Measurements from ENCODE around the gene PRKACB. TPM values are rescaled to one million over a fixed set of nuclear protein-coding genes. Genes with fewer than 3 reads are reported as not detected.
"Not testable (repeated sequence)": the region's sequence is repeated elsewhere in the genome, so short reads cannot be mapped to it uniquely, and the experiment has no call there.

Gene PRKACB
- total and polyA plus RNA-seq, 8 donors: 22.4 to 54.9 (median 45.3) TPM

DNA sequence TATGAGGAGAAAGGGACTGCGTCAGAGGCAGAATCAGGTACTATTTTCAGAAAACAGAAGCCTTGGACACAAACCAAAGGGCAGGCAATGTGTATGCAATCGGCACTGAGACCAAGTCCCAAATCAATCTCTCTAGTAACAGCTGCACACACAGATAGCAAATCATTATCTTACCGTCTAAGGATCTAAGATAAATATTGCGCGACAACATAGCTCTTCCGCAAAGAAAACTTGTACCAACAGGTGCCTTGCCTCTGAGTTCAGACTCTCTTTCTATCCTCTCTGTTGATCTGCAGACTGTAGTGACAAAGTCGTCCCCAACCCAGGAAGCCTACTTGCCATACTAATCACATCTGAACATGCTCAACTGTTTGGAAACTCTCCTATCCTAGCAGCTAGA lies 134.8 kb downstream of the PRKACB start:
- intact Hi-C loops (cut with DNase I): no loop called here
- ATAC-seq: no peak
- H3K4me1 ChIP-seq: no peaks in the 10 kb centered on the region
- H3K9me3 ChIP-seq: no peaks in the 10 kb centered on the region
- H3K27me3 ChIP-seq: no peaks in the 10 kb centered on the region
- H3K27ac ChIP-seq: no peak overlapping the region
- DNase-seq: no peak
- no peaks in the 10 kb centered on the region for H3K36me3 ChIP-seq
- TF ChIP-seq, protein P1, sequence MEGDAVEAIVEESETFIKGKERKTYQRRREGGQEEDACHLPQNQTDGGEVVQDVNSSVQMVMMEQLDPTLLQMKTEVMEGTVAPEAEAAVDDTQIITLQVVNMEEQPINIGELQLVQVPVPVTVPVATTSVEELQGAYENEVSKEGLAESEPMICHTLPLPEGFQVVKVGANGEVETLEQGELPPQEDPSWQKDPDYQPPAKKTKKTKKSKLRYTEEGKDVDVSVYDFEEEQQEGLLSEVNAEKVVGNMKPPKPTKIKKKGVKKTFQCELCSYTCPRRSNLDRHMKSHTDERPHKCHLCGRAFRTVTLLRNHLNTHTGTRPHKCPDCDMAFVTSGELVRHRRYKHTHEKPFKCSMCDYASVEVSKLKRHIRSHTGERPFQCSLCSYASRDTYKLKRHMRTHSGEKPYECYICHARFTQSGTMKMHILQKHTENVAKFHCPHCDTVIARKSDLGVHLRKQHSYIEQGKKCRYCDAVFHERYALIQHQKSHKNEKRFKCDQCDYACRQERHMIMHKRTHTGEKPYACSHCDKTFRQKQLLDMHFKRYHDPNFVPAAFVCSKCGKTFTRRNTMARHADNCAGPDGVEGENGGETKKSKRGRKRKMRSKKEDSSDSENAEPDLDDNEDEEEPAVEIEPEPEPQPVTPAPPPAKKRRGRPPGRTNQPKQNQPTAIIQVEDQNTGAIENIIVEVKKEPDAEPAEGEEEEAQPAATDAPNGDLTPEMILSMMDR (IDR thresholded peaks at IDR 0.05): no peak
- no peak overlapping the region for H3K4me3 ChIP-seq

DNA sequence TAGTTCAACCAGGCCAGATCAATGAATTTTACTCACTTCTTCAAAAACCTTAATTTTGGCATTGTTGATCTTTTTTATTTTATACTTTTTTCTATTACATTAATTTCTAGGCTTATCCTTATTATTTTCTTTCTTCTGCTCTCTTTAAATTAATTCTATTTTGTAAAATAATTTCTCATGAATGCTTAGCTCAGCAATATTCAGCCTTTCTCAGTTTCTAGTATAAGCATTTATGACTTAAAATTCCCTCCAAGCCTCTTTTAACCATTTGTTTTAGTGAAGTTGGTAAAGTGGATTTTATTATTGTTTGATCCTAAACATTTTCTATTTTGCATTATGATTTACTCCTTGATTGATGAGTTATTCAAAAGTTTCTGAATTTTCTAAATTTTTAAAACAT lies 136.8 kb downstream of the PRKACB start:
- Histone ChIP-seq H3K36me3 (no peaks in the 10 kb centered on the region), H3K4me1 (no peaks in the 10 kb centered on the region), H3K27me3 (no peaks in the 10 kb centered on the region), H3K27ac (no peak overlapping the region), H3K9me3 (no peaks in the 10 kb centered on the region), H3K4me3 (no peak overlapping the region)
- ATAC-seq: no peak
- intact Hi-C loops (cut with DNase I): no loop called here
- DNase-seq: no peak
- TF ChIP-seq, protein P1 (IDR thresholded peaks at IDR 0.05): no peak

DNA sequence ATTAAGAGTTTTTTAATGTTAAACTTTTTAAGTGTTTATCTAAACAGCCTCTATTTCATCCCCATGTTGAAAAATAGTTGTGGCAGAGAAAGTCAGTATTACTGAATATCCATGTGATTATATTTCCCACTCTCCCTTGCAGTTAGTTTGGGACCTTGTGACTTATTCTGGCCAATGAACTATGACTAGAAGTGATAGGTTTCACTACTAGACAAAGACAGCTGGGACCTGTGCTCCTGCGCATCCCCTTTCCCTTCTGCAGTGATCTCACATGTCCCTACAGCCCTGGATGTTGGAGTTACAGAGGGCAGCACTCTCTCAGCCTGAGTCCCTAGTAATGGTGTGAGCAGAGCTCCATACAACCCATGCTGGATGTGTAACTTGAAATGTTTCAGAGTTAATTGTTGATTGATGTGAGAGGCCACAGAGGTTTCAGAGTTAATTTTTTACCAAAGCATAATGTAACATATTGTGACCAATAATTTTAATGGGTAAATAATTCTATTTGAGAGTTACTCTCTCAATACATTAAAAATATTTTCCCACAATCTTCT lies 138.8 kb downstream of the PRKACB start:
- Histone ChIP-seq H3K4me1 (no peaks in the 10 kb centered on the region), H3K27ac (no peak overlapping the region), H3K4me3 (no peak overlapping the region), H3K9me3 (peaks cover 0 to 17% of the 10 kb centered on the region in 2 donors), H3K27me3 (no peaks in the 10 kb centered on the region), H3K36me3 (no peaks in the 10 kb centered on the region)
- TF ChIP-seq, protein P1 (IDR thresholded peaks at IDR 0.05): no peak
- DNase-seq: no peak
- no peak for ATAC-seq
- intact Hi-C loops (cut with DNase I): no loop called here

DNA sequence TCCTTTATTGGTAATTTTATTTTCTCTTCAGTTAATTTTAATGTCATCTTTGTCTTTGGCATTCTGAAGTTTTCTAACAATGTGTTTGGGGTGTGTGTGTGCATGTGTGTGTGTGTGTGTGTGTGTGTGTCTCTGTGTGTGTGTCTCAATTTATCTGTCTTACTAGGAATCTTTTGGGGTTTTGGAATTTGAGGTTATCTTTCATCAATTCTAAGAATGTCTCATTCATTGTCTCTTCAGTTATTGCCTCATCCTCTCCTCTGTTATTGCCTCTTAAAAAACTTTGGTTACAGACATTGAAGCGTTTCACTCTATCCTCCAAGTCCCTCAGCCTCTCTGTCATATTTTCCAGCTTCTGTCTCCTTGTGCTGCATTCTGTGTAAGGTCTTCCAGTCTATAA lies 139.3 kb downstream of the PRKACB start:
- ATAC-seq: no peak
- Histone ChIP-seq H3K4me1 (no peaks in the 10 kb centered on the region), H3K4me3 (no peak overlapping the region), H3K27ac (no peak overlapping the region), H3K9me3 (peaks cover 0 to 22% of the 10 kb centered on the region in 2 donors), H3K27me3 (no peaks in the 10 kb centered on the region), H3K36me3 (no peaks in the 10 kb centered on the region)
- TF ChIP-seq, protein P1 (IDR thresholded peaks at IDR 0.05): no peak
- no peak for DNase-seq
- intact Hi-C loops (cut with DNase I): no loop called here

DNA sequence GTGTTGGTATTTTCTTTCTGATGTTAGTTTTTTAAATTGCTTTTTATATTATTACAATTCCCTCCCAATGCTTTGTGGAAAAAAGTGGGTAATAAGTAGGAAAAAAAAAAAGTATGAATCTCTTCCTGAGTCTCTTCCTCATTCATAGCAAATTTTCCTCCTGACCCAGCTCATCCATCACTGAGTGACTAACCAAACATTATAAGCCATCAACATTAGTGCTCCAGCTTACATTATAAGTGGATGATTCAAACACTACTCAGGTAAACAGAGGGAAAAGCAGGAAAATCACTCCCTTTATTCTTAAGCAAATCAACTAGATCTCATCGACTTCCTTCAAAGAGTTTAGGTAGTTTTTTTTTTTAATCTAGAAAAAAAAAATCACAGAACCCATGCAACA lies 142.0 kb downstream of the PRKACB start:
- no peak overlapping the region for H3K27ac ChIP-seq
- H3K36me3 ChIP-seq: no peaks in the 10 kb centered on the region
- TF ChIP-seq, protein P1 (IDR thresholded peaks at IDR 0.05): no peak
- intact Hi-C loops (cut with DNase I): no loop called here
- no peaks in the 10 kb centered on the region for H3K27me3 ChIP-seq
- ATAC-seq (peak; percentile 67), DNase-seq (no peak)
- H3K4me1 ChIP-seq: no peaks in the 10 kb centered on the region
- H3K9me3 ChIP-seq: peaks cover 0 to 28% of the 10 kb centered on the region in 2 donors
- no peak overlapping the region for H3K4me3 ChIP-seq

DNA sequence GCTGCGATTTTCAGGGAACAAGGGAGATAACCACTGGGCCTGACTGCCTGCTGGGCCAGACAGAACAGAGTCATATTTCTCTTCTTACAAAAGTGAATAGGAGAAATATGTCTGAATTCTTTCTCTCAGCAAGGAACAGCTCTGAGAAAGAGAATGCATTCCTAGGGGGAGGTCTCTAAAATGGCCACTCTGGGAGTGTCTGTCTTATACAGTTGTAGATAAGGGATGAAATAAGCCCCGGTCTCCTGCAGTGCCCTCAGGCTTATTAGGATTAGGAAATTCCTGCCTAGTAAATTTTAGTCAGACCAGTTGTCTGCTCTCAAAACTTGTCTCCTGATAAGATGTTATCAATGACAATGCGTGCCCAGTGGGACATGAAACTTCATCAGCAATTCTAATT lies 143.3 kb downstream of the PRKACB start:
- intact Hi-C loops (cut with DNase I); H3K27ac ChIP-seq; H3K4me1 ChIP-seq; H3K4me3 ChIP-seq; ATAC-seq; H3K36me3 ChIP-seq; H3K27me3 ChIP-seq; DNase-seq: not testable (repeated sequence)
- H3K9me3 ChIP-seq: peaks cover 0 to 28% of the 10 kb centered on the region in 2 donors

Data from left lung (tissue), 10 donors.